ENCODE measurements around the gene SLC7A14.
A peak's percentile ranks its signal among the peaks of the same experiment; 100 is the strongest.

The SLC7A14 gene

GRCh38 chr3:170536712-170537111 lies 49.2 kb downstream of the SLC7A14 start:
- DNase-seq (ENCODE audit: low read depth, low spot score) = no peak

- DNase-seq (ENCODE audit: low read depth, low spot score) = no peak
Observed at GRCh38 chr3:170534227-170534626, 51.6 kb downstream of the SLC7A14 start.

GRCh38 chr3:170532573-170532972 lies 53.3 kb downstream of the SLC7A14 start:
- DNase-seq (ENCODE audit: low read depth, low spot score) = no peak

DNA sequence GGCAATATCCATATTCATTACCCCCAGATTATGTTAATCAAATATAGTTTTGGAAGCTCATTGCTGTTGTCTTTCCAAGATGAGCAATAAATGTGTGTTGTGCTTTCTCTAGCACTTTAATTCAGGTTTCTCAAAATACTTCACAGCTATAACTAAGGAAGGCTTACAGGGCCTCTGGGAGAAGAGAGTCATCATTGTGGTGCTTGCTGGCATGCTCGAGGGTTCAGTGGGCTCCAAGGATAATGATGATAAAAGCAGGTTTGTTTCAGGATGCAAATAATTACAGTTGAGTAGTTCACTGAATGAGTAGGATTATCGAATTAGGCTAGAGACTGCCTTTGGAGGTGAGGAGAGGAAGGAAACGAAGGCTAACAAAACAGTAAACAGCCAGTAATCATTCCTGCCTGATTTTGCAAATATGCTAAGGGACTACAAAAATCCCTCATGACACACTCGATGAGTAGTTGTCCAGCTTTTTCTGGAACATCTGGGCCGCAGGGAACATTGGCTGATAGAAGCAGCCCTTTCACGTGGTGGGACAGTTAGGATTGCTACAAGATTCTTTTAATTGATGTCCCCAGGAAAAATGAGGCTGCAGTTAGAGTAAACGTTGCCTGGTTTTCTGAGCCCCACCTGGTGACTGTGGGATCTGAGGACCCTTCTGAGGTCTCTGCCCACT lies 54.1 kb downstream of the SLC7A14 start:
- no peak for DNase-seq (ENCODE audit: low read depth, low spot score)

DNA sequence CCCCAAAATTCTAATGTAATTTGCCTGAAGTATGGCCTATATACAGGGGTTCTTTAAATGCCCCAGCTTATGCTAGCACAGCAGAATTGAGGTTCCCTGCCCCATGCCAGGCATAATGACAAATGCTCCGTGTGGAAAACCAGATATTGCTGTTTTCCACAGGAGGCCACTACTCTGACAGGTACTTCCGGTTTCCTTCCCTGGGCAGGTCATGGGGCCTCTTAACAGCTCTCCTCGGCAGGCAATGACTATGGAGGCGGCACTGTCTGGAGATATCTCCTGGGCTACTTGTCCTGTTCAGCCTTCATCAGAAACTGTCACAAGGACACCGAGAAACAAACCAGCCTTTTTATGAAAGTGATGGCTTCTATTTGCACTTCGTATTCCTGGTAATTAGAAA lies 54.8 kb downstream of the SLC7A14 start:
- no peak for DNase-seq (ENCODE audit: low read depth, low spot score)

GRCh38 chr3:170529912-170530311 lies 56.0 kb downstream of the SLC7A14 start:
- DNase-seq (ENCODE audit: low read depth, low spot score) = no peak

DNA sequence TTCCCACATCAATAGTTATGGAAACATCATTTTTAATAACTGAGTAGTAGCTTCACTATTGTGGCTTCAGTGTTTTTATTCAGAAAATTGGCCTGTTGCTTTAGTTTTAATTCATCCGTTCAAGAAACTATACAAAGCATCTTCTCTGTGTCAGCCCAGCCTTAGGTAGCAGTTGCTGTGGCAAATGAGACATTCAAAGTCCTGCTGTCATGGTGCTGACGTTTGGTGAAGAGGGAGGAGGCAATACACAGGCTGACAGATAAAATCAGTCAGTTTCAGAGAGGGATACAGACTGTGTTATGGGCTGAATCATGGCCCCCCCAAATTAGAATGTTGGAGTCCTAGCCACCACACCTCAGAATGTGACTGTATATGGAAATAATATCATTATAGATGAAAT lies 56.5 kb downstream of the SLC7A14 start:
- DNase-seq (ENCODE audit: low read depth, low spot score) = no peak

GRCh38 chr3:170528726-170529125 lies 57.1 kb downstream of the SLC7A14 start:
- no peak for DNase-seq (ENCODE audit: low read depth, low spot score)

DNA sequence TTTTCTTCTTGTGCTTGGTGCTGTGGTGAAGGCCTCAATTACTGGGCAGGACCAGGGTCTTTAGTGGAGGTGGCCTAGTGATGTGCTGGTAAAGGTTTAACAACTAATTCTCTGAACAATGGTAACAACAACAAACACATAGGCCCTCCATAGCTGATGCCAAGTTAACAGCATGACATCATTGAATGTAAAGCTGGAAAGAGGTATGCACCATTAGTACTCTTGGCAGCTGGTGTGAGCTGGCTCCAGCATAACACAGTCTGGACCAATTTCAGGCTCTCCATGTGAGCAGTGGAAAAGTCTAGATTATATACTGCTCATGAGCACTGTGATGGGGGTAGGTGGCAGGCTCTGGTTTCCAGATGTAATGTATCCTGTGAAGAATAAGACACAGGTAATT lies 61.8 kb downstream of the SLC7A14 start:
- no peak for DNase-seq (ENCODE audit: low read depth, low spot score)

GRCh38 chr3:170523248-170523647 lies 62.6 kb downstream of the SLC7A14 start:
- DNase-seq (ENCODE audit: low read depth, low spot score) = peak; percentile 31

DNA sequence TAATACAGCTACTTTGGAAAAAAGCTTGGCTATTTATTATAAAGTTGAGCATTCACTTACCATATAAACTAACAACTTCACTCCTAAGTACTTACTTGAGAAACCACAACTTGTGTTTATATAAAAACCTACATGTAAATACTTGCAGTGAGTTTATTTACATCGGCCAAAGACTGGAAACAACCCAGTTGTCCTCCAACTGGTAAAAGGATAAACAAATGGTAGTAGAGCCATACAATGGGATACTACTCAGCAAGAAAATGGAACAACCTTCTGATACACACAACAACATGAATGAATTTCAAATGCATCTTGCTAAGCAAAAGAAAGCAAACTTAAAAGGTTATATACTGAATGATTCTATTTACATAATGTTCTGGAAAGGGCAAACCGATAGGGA lies 63.7 kb downstream of the SLC7A14 start:
- no peak for DNase-seq (ENCODE audit: low read depth, low spot score)

- DNase-seq (ENCODE audit: low read depth, low spot score) = peak; percentile 82
Observed at GRCh38 chr3:170520996-170521395, 64.9 kb downstream of the SLC7A14 start.

GRCh38 chr3:170517242-170517945 lies 68.5 kb downstream of the SLC7A14 start:
- DNase-seq (ENCODE audit: low read depth, low spot score) = no peak

- DNase-seq (ENCODE audit: low read depth, low spot score) = no peak
Observed at GRCh38 chr3:170513642-170514041, 72.2 kb downstream of the SLC7A14 start.

DNA sequence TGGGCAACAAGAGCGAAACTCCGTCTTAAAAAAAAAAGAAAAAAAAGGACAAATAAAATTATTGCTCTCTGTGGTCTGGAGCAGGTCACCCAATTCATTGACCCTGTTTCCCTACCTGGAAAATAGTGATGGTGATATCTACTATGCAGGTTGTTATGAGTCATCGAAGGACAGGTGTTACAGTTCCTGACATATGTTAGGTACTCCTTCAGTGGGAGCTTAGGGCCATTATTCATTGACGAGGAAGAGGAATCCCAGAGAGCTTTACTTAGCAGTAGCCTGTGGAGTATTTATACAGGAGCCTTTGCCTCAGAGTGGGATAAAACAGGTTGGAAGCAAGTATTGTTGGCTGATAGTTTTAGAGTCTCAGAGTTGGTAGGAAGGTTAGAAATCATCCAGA lies 74.5 kb downstream of the SLC7A14 start:
- no peak for DNase-seq (ENCODE audit: low read depth, low spot score)

DNA sequence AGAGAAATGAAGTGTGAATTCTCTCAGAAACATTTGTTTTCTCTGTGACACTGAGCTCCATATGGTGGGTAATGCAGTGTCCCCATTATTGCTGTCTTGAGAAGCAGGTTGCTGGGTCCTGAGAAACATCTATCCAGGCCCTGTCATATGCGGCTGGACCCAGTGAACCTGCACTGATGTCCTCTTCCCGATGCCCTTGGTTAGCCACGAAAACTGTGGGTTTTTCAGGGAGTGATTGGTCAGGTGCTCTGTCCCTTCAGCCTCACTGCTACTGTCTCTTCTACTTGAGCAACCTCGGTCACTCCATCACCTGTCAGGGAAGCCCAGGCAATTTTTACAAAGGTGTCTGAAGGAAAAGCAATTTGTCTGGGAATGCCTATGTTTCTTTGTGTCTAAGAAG lies 77.0 kb downstream of the SLC7A14 start:
- no peak for DNase-seq (ENCODE audit: low read depth, low spot score)

DNA sequence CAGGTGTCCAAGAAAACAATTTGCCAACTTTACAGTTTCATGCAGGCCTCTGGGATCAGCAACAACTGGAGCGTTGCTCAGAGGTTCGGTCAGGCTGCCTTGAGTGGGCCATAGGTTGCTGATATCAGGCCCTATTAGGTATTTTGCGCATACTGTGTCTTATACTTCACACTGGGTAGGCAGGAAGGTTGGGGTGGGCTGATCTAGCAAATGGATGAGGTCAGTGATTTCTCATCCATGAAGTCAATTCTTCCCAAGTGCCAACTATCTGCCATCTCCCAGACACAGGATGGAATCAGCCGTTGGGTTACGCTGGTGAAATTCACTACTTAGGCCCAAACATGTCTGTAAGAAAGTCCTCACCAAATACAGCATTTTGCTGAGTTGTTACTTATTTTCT lies 77.6 kb downstream of the SLC7A14 start:
- DNase-seq (ENCODE audit: low read depth, low spot score) = no peak

GRCh38 chr3:170507063-170507462 lies 78.8 kb downstream of the SLC7A14 start:
- no peak for DNase-seq (ENCODE audit: low read depth, low spot score)

DNA sequence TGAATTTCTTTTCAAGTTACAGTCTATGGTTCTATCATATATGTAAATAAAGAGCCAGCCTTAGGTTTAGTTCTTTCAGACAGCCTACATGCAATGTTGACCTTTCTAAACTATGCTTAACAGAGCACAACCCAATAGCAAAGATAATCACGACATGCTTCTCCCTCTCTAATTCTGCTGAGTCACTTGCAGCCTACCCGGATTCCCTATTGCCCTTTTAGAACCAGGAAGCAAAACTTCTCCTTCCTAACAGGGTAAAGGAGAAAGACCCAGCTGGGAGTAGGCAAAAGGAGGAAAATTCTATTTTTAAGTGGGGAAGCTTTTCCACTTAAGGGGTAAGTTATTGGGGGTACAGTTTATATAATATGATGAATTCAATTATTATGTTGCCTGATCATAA lies 79.3 kb downstream of the SLC7A14 start:
- no peak for DNase-seq (ENCODE audit: low read depth, low spot score)

GRCh38 chr3:170502297-170502696 lies 83.6 kb downstream of the SLC7A14 start:
- no peak for DNase-seq (ENCODE audit: low read depth, low spot score)

- no peak for DNase-seq (ENCODE audit: low read depth, low spot score)
Observed at GRCh38 chr3:170500995-170501394, 84.9 kb downstream of the SLC7A14 start.

- DNase-seq (ENCODE audit: low read depth, low spot score) = no peak
Observed at GRCh38 chr3:170500462-170500861, 85.4 kb downstream of the SLC7A14 start.

DNA sequence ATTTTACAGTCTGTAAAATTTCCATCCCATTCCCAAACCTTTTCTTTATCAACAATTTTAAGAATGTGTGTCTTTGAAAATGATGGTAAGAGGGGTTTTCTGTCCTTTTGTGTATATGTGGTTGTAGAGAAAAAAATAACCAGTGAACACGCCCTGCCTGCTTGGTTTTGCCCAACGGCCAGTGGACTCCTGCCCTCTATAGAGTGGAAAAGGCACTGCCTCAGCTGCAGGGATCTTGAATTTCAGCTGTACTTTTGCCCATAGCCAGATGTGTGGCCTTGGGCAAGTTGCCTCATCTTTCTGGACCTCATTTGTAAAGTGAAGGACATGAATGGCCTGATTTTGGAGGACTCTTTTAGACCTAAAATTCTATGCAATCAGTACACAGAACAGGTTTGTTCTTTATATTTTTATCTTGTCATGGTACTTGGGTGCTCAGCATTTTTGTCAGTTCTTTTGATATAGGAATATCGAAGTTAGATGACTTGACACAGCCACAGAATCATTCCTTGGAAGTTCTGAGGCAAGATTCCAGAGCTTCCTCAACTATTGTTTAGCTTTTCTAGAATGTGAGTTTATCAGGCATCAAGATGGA lies 86.2 kb downstream of the SLC7A14 start:
- DNase-seq (ENCODE audit: low read depth, low spot score) = peak; percentile 49
